Stimulated activated CD8-positive, alpha-beta memory T cell treated with anti-CD3 and anti-CD28 coated beads, Interleukin-12 subunit alpha, Interleukin-12 subunit beta, amount 100 ng/mL, for 24 hours (primary cell): ENCODE results near the gene SRM.
A peak's percentile ranks its signal among the peaks of the same experiment; 100 is the strongest.
"Not testable (repeated sequence)": the region's sequence is repeated elsewhere in the genome, so short reads cannot be mapped to it uniquely, and the experiment has no call there.

Experiments used
- DNase-seq: peaks from one replicate; pipeline ENCODE4 v3.0.0-alpha.2; 2020; ENCODE audit errors: extremely low read depth

SRM gene

DNA sequence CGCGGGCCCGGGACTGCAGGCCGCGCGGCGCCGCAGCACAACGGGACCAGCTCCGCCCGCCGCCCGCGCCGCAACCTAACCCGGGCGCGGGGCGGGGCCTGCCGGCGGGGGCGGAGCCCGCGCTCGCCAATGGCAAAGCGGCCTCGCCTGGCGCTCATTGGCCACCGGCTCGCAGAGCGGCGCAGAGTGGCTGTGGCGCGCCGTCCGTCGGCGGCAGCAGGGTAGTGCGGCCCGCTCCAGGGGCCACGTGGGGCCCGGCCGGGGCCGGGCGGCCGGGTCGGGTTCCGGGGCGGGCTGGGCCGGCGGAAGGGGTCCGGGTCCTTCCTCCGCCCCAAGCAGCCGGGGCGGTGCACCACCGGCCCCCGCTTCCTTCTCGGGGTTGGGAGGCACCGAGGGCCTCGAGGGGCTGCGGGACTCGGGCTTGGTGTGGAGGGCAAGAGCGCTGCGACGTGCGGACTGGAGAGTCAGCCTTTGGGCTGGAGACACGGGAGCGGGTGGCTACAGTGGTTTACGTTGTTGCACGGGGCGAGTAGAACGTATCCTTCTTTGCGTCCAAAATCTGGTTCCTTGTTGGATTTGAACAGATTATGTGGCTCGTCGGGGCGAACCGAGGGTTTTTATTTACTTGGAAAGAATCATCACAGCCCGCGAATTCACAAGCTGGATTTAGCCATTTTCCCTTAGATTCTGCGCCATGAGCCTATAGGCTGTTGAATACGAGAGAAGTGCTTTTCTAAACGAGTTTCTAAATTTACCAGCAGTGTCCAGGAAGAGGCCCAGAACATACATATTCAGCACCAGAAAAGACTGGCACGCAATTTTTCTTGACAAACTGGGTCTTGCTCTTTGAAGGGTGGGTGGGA is at the start of gene SRM:
SRM (minus strand) TSS at position 51 of the 863 bp plus-strand sequence. CDS start 75 bp downstream, outside the sequence.
- DNase-seq, result peak; percentile 75

GRCh38 chr1:11109047-11109760 is 49.4 kb upstream of the SRM start:
- DNase-seq, result no peak

DNA sequence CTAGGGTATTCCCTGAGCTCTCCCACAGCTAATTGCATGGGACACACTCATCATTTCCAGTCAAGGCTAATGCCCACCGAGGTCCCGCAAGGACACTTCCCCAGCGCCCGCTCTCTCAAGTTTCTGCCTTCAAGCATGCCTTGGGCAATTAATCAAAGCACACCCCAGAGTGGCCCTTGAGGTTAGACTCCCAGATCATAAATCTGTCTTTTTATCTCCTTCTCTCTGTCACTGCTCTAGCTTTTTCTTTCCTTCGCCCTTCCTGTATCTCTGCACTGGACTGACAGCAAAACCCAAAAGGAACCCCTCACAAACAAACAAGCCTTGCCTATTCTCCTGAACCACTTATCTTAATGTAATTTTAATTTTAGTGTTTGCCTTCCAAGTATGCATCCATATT is 47.8 kb upstream of the SRM start:
- no peak for DNase-seq

- no peak for DNase-seq
Measured at GRCh38 chr1:11105586-11105985, 45.8 kb upstream of the SRM start.

DNA sequence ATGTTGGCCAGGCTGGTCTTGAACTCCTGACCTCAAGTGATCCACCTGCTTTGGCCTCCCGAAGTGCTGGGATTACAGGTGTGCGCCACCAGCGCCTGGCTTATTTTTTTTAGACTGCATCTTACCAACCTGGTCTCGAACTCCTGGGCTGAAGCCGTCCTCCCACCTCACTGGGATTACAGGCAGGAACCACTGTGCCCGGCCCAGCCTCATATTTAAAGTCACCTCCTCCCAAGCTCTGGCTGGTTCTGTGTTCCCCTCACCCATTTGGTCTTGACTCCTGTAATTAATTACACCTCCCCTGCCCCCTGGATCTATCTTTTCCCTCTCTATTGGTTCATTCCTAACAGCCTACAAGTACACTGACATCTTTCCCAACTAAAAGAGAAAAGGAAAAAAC is 41.5 kb upstream of the SRM start:
- no peak for DNase-seq

DNA sequence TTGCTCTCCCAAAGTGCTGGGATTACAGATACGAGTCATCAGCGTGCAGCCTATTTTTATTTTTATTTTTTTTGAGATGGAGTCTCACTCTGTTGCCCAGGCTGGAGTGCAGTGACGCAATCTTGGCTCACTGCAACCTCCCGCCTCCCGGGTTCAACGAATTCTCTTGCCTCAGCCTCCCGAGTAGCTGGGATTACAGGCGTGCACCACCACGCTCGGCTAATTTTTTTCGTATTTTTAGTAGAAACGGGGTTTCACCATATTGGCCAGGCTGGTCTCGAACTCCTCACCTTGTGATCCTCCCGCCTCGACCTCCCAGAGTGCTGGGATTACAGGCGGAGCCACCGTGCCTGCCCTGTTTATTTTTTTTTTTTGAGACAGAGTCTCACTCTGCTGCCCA is 41.0 kb upstream of the SRM start:
- not testable (repeated sequence) for DNase-seq

DNA sequence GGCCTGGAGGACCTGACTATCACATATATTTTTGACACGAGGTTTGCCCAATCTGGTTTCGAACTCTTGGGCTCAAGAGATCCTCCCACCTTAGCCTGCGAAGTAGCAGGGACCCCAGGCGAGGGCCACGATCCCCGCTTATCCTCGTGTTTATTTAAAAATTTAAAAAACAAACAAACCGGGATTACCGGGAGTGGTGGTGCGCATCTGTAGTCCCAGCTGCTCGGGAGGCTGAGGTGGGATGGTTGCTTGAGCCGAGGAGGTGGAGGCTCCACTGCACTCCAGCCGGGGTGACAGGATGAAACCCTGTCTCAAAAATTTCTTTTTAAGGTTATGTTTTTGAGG is 40.3 kb upstream of the SRM start:
- no peak for DNase-seq

DNA sequence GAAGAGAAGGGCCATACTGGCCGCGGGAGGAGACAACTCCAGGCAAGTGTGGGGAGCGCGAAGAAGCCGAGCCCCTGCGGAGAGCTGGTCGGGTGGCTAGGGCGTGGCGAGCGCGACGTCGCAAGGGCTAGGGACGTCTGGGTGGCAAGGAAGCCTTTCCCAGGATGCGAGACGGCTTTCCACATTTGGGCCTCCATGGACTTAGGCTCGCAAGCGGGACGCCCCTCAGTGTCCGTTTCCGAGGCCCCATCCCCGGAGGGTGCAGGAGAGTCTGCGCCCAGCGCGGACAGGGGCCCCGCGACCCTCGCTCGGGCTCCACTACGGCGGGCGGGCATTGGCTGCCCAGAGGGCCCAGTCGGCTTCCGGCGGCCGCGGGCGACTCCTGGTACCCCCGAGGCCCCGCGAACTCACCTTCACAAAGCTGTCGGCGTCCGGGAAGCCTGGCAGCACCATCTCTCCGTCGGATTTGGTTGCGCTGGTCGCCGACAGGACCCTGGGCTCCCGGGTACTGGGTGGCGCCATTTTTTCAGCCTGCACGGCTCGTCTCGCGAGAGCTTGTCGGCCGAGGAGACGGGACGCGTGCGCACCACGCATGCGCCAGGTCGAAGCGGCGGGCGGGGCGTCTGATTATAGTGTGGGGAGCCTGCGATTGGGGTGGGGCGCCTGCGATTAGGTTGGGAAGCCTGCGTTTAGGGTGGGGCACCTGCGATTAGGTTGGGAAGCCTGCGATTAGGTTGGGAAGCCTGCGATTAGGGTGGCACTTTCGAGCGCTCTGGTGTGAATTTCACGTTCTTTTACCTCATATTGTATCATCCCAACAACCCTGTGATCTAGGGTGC is 39.7 kb upstream of the SRM start, which contains the start of gene EXOSC10:
EXOSC10 (minus strand) TSS at position 560 of the 839 bp plus-strand sequence; CDS start at position 522, 38 bp downstream.
- DNase-seq, result peak; percentile 84

DNA sequence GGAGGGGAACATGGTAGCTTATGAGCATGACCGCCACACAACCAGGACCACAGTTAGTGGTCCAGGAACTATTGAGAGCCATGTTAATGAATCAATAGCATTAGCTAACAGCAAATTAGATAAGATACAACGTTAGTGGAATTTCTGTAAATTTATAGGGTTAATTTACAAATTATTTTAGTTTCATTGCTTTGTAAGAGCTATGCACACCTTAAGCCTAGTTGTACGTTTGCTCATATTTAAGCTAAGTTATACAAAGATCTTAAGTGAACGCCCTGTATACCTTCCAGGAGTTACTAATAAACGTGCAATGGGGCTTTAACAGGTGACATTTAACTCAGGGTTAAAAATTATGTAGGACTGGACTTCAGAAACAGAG is 39.1 kb upstream of the SRM start:
- no peak for DNase-seq

GRCh38 chr1:11083784-11084183 is 24.0 kb upstream of the SRM start:
- DNase-seq, result not testable (repeated sequence)

DNA sequence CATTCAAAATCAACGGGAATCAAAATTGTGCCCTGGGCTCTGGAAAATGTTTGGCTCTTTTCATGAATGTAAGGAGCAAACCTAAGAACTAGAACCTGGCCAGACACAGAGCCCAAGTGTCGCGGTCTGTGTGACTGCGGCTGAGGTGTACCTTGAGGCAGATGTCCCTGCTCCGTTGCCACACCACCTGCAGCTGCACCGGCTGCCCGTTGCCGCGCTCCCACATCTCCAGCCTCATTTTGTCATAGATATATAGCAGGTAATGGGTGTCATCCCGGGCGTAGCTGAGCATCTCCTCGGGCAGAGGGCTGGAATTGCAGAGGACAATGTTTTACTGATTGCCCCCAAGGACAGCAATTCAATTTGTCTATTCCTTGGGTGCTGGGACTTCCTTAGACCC is 21.1 kb upstream of the SRM start:
- no peak for DNase-seq

DNA sequence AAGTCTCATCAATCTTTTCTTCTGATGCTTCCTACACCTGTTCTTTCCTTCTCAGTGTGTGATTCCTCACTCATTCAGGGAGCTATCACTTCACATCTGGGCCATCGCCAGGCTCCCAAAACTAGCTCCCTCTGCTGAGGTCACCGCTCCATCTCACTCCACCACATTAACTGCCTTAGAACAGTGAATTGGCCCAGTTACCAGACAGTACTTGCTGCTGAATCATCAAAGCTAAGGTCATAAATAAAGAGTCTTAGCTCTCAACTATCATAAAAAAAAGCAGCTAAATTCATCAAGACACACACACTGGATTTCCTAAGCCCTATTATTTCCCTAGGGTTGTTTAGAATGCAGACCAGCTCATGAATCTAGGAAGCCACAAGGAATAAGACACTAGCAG is 18.8 kb upstream of the SRM start:
- DNase-seq, result no peak

GRCh38 chr1:11073398-11073797 is 13.6 kb upstream of the SRM start:
- not testable (repeated sequence) for DNase-seq

- DNase-seq, result no peak
Measured at GRCh38 chr1:11072216-11072917, 12.5 kb upstream of the SRM start.

- DNase-seq, result no peak
Measured at GRCh38 chr1:11071463-11072215, 11.8 kb upstream of the SRM start.

- no peak for DNase-seq
Measured at GRCh38 chr1:11070876-11071275, 11.1 kb upstream of the SRM start.

- no peak for DNase-seq
Measured at GRCh38 chr1:11068600-11069473, 9.0 kb upstream of the SRM start.

GRCh38 chr1:11067716-11068599 is 8.1 kb upstream of the SRM start:
- no peak for DNase-seq

- DNase-seq, result no peak
Measured at GRCh38 chr1:11065796-11066195, 6.0 kb upstream of the SRM start.
